GM19395 (cell line): ENCODE measurements around the gene PLSCR5.

Experiments
- ATAC-seq: cut with Tn5 transposase; IDR thresholded peaks from one replicate; pipeline ENCODE4 v1.9.1; 2021; ENCODE audit warnings: mild to moderate bottlenecking, moderate library complexity; ENCODE audit not compliant: unreplicated experiment

The PLSCR5 gene

DNA sequence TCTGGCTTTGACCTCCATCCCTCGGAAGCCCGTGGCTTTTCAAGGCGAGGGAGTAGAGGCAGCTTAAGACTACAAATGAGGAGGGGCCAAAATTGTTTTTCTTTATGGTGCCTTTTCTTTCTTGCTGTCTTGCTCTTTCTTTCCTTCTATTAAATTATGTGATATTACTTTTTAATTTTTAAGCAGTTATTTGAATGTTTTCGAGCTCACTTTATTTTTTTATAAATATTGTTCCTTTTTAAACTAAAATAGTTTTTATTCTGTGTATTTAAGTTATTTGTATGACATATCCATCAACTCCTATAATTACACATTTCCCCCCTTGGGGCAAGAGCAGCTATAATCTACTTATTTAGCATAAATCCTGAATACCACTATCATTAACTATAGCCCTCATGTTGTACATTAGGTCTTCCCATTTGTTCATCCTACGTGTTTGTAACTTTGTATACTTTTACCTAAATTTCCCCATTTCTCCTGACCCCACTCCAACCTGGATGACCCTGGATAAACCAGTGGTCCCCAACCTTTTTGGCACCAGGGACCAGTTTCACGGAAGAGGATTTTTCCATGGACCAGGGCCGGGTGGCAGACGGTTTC lies 60.1 kb downstream of the PLSCR5 start:
- peak; percentile 18 for ATAC-seq

DNA sequence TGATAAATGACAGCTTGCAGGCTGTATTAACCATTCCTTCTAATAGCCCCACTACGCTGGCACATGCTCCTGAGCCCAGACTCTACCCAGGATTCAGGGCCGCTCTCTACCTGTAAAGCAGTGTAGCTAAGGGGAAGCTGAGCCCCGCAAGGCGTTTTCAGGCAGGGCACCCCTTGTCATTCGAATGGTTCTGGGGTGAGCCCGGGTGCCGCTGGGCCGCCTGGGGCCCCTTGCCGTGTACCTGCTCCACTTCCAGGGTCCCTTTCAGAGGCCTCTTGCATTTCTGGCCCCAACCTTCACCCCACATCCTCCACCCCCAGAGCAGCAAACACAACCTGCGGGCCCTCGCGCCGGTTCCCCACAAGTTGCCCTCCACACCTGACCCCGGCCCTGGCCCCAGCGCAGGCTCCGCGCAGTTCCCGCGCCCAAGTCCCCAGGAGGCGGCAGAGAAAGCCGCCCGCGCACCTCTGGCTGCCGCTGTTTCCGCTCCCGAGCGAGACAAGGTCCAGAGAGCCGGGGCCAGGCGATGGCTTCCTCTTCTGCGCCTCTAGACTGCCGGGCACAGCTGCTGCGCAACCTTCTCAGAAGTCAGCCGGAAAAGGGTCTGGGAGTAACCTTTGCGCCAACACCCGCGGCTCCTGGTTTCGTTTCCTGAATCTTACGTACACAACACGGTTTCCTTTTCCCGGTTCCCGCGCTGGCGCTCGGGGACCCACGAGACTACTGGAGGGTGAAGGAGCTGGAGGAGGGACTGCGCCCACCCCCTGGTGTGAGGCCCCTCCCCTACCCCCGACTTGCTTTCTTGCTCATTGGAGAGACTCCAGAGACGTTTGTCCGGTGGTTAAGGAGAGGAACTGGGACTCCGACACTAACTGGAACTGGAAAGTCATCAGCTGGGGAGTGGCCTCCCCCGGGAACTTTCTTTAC lies 60.9 kb downstream of the PLSCR5 start, which contains the start of gene PLSCR1:
TSS of gene PLSCR1 (minus strand) at position 606 of the 927 bp plus-strand sequence. CDS start 8,055 bp downstream, outside the sequence.
- peak; percentile 89 for ATAC-seq

DNA sequence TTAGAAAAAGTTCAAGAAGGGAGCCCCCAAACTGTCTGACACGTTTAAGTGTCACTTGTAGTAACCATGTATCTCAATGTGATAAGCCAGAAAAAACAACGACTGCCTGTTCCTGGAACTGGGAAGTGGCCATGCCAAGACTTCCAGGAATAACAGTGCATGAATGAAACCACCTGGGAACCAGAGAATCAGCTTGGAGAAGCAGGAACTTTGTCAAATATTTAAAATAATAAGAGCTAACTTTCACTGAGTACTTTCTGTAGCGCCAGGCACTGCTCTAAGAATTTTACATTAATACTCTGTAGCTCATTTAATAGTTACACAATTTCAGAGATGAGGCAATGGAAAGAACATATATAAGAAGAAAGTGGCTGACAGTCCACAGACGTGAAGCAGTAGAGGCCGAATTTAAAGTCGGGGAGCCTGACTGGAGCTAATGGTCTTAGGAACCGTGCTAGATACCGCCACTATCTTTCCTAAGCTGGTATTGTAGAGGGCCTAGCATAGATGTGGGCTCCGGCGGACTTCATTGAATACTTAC lies 61.6 kb downstream of the PLSCR5 start:
- peak; percentile 20 for ATAC-seq

DNA sequence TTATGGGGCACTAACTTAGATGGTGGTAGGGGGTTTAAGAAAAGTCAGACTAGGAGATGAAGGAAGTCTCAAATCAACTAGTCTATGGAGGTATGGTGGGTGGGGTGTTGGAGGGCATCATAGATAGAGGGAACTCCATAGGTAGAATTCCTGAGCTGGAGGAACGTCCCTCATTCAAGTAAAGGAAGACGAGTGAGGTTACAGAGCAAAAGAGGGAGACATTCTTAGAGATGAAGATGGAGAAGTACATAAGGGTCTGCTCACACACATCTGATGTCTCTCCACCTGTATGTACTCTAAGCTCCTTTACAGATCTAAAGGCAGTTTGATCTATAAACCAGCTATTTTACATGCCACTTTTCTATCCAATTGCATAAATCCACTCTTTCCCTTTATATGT lies 62.2 kb downstream of the PLSCR5 start:
- no peak for ATAC-seq

DNA sequence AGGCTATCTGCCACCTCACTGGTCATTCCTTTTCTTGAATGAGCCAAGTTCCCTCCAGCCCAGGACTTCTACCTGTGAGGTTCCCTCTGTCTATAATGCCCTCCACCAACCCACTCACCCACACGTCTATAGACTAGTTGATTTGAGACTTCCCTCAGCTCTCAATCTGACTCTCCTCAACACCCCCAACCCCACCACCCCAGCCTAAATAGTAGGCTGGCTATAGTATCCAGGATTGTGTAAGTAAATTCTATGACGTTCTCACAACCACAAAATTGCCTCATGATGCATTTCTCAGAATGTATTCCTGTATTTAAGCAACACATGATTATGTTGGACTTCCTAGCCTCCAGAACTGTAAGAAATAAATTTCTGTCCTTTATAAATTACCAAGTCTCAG lies 63.0 kb downstream of the PLSCR5 start:
- no peak for ATAC-seq

DNA sequence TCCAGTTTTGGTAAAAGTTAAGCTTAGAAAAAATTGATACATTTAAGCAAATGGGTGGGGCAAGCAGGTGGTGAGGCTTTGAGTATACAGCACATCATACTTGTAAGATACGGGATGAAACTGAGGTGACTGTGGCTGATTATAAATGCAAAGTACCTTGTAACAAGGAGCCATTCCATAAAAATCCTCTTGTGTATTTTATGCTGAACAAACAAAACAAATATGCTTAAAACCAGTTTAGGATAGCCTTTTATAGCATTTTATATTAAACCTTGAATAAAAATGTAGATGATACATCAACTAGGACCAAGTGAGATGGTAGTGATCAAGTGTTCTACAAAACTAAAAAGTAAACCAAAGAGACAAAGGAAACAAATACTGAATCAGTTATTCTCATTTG lies 64.2 kb downstream of the PLSCR5 start:
- no peak for ATAC-seq

DNA sequence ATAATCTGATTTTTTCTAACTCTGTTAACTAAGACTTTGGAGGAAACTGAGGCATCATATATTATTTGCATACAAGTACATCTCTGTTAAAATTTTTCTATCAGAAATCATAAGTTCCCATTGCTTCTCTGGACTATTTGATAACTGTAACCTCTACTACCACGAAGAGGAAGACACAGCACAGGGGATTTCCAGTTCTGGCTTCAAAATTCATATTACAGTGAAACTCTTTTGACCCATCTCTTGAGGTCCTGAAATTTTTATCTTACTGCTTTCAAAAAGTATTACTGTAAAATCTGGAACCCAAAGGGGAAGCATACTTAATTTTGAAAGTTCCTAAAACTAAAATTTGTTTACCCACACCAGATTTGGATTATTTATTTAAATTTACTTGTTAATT lies 64.9 kb downstream of the PLSCR5 start:
- no peak for ATAC-seq

DNA sequence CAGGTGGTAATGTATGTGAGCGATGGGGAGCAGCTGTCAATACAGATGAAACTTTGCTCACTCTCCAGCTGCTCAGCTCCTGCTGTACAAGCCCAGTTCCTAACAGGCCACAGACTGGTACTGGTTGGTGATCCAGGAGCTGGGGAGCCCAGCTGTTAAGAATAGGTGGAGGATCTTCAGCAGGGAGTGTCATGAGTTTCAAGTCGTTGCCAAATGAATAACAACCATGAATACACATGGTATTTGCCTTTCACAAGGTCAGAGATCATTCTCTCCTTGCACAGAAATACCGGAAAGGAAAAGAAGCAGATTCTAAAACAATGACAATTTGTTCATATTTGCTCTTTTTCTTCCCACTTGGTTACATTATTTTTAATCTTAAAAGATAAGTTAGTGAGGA lies 65.8 kb downstream of the PLSCR5 start:
- no peak for ATAC-seq

DNA sequence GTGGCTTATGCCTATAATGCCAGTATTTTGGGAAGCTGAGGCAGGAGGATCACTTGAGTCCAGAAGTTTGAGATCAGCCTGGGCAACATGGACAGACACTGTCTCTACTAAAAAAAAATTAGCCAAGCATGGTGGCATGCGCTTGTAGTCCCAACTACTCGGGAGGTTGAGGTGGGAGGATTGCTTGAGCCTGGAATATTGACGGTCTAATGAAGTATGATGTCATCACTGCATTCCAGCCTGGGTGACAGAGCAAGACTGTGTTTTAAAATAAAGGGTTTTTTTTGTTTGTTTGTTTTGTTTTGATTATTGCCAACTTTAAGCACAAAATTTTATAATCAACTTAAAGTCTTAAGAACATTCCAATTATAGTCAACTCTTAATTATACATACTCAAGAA lies 67.5 kb downstream of the PLSCR5 start:
- ATAC-seq = no peak

DNA sequence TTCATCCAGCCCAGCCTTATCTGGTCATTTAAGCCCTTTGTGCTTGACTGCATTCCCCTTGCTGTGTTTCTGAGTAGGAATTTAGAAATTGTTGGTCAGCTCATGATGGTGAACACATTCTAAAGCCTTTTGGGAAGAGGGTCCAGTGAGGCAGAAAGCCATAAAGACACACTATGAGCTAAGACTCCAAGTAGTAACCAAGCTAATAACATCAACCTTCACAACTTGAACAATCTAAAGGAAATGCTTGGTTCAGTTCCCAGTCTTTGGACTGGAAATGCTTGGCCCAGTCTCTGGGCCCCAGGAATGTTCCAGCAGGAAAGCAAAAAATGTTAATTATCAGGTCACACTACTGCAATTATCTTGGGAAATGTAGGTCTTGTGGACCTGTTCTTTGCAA lies 68.5 kb downstream of the PLSCR5 start:
- no peak for ATAC-seq
